Regular cardiac myocyte (primary cell): ENCODE data around the gene POU2AF1. TPM values are rescaled to one million over a fixed set of nuclear protein-coding genes. Genes with fewer than 3 reads are reported as not detected.

Experiments
- total RNA-seq: library from RNA; depleted of rRNA; stranded (reverse); fragments of >200 nt; gene quantifications from 2 replicates; pipeline ENCODE4 v1.2.3, GENCODE V29; 2014

POU2AF1 gene
- total RNA-seq = not detected in 2 replicates

DNA sequence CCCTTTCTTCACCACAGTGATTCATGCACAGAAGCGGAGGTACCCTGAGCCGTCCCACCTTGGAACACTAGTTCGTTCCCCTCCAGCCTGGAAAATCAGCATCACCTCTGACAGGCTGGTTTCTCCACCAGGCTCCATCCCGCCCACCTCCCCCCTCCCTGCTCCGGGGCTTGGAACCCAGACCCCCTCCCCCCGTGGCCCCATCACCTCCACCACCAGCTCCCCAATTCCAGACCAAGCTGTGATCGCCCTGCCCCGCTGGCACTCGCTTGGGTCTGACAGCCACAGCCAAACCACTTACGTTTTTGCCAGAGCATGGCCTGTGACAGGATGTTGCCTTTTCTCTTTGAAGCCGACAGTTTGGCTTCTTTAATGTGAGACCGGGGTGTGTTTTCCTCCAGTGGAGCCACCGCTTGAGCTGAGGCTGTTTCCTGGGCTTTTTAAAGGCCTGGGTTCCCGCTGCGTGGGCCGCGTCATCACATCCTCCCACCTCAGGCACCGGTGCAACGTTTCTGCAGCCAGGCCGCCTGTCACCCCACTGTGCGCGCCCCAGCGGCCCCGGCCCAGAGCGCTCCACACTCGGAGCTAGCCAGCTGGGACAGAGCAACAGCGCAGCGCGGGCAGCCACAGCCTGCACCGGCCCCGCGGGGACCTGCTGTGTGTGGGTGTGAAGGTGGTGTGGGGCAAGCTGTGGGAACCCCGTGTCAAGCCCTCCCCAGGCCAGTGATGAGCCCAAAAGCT lies at the start of gene POU2AF1:
POU2AF1 (minus strand) TSS at position 415 of the 741 bp plus-strand sequence; CDS start at position 317, 98 bp downstream.

Other genes with a start within 250 kb of the POU2AF1 start
- gene POU2AF2, start 133.6 kb downstream of the POU2AF1 start, total RNA-seq = not detected in 2 replicates
- not detected in 2 replicates for gene POU2AF3, start 80.7 kb downstream of the POU2AF1 start, total RNA-seq
- gene BTG4, start 133.1 kb upstream of the POU2AF1 start, total RNA-seq = not detected in 2 replicates
- under 0.01 TPM in 1 of 2 replicates, not detected in the other for gene HOATZ, start 135.5 kb upstream of the POU2AF1 start, total RNA-seq
- 16.9 and 30.2 TPM in 2 replicates for gene LAYN, start 161.4 kb upstream of the POU2AF1 start, total RNA-seq
- 5.6 and 10.4 TPM in 2 replicates for gene SIK2, start 223.2 kb upstream of the POU2AF1 start, total RNA-seq